ENCODE data around the gene RNU6-1. TPM values are rescaled to one million over a fixed set of nuclear protein-coding genes. Genes with fewer than 3 reads are reported as not detected.

Gene RNU6-1
- total RNA-seq, 2 donors from 2014 or later = not detected

DNA sequence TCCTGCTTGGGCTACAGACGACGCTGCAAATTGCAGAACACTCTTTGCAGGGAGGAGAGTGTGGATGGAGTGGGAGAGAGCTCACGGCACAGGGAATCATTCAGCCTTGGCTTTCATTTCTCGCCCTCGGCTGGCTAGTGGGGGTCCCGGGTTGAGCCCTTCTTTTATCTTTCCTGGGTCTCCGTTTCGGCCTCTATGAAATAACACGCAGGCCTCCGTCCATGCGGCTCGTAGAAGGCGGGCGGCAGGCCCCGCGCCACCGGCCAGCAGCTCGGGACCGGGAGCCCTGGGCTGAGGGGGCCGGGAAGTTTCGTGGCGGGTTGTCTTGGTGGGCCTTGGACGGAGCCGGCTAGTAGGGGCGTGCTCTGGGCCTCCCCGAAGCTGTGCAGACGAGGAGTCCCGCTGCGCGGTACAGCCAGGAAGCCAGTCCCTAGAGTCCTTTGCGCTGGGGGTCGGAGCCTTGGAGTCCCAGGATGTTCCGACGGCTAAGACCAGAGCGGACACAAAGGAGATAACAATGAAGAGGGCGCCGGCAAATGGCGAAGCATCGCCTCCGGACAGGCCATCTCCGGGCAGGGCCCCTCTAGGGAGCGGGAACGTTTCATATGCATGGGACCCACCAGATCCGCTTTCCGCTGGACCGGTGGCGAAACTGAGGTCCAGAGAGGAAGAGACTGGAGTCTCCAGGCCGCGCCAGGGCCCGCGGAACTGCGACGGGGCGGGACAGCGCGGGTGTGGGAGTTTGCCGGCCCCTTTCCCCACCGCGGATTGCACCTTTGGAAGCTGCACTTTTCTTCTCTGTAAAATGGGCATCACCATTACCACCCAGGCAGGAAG, 4.3 kb downstream of the RNU6-1 start:
- Mint-ChIP-seq H3K27me3 (ENCODE audit: low read depth) (peaks cover 62% of the 10 kb centered on the region), H3K27ac (no peak overlapping the region), H3K4me1 (ENCODE audit: low read depth) (peaks cover 42% of the 10 kb centered on the region), H3K36me3 (ENCODE audit: insufficient read depth in 2 of 2) (peaks cover 0 to 3% of the 10 kb centered on the region in 2 donors), H3K4me3 (peak overlapping the region; percentile 61 to 84), H3K9me3 (no peaks in the 10 kb centered on the region)
- DNase-seq (peak in 1 of 2 donors; percentile 24), ATAC-seq (replicated peaks in 1 of 2) (no peak)

DNA sequence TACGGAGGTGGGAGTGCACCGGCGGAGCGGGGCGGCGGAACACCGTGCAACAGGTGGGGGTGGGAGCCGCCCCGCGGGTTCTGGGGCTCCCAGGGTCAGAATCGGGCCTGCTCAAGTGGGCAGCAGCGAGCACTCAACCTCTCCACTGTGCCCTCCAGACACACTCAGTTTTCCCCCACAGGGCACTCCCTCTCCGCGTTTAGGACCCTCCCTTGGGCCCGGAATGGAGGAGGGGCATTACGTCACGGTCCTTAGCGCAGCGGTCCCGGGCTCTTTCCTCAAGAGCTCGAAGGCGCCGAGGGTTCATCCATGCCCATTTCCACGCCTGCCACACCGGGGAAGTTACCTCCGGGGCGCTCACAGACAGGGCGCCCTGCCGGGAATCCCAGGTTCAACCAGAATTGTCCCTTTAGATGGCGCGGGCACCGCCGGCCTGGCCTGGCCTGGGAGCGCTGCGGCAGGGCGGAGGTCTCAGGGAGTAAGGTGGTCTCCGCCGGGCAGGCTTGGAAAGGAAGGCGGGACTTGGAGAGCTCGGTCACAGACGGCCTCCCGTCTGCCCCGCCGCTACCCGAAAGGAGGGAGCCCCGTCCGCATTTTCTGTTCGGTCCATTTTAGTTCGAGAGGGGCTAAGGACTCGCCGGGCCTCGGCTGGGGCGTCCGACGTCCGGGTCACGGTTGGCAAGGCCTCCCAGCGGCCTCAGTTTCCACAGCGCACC, 5.1 kb downstream of the RNU6-1 start:
- DNase-seq (peak in 1 of 2 donors; percentile 14), ATAC-seq (replicated peaks in 1 of 2) (peak in 1 of 2 donors; percentile 2)
- Mint-ChIP-seq H3K4me1 (ENCODE audit: low read depth) (peaks cover 39% of the 10 kb centered on the region), H3K27me3 (ENCODE audit: low read depth) (peaks cover 67% of the 10 kb centered on the region), H3K9me3 (no peaks in the 10 kb centered on the region), H3K4me3 (peak overlapping the region; percentile 61 to 84), H3K27ac (no peak overlapping the region), H3K36me3 (ENCODE audit: insufficient read depth in 2 of 2) (no peaks in the 10 kb centered on the region)

DNA sequence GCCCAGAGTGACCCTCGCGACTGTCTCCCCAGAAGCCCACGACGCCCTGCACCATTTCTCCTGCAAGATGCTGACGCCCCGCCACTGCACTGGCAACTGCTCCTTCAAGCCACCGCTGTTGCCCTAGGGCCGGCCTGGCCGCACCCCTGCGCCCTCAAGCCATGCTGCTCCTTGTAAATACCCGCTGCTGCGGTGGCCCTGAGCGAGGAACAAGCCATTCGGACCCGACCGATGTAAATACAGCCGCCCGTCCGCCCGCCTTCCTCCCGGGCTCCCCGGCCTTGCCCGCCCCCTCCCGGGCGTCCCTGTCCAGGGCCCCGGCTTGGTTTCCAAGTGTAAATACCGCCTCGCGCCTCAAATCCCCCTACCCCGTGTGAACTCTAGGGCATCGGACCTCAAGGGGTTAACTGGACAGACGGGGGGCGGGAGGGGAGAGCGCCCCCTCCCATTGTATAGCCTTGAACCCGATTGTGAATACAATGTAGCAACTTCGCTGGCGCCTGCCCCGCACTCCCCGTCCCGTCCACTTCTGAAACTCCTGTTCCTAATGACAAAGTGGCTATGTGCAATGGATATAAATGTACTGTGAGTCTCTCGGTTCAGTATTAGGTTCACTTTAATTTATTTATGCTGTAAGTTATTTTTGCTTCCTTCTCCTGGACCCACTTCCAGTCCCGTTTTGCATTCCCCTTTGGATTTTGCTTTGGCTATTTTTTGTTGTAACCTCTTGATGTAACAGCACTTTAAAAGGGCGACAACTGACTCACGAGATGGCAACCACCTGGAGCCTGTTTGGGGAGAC, 5.9 kb downstream of the RNU6-1 start:
- DNase-seq = peak in 1 of 2 donors; percentile 66
- Mint-ChIP-seq H3K9me3 (no peaks in the 10 kb centered on the region), H3K4me1 (ENCODE audit: low read depth) (peaks cover 36% of the 10 kb centered on the region), H3K27me3 (ENCODE audit: low read depth) (peaks cover 75% of the 10 kb centered on the region), H3K4me3 (peak overlapping the region; percentile 61 to 82), H3K36me3 (ENCODE audit: insufficient read depth in 2 of 2) (no peaks in the 10 kb centered on the region), H3K27ac (peak overlapping the region; percentile 27)
- ATAC-seq (replicated peaks in 1 of 2) = peak; percentile 58 to 61

DNA sequence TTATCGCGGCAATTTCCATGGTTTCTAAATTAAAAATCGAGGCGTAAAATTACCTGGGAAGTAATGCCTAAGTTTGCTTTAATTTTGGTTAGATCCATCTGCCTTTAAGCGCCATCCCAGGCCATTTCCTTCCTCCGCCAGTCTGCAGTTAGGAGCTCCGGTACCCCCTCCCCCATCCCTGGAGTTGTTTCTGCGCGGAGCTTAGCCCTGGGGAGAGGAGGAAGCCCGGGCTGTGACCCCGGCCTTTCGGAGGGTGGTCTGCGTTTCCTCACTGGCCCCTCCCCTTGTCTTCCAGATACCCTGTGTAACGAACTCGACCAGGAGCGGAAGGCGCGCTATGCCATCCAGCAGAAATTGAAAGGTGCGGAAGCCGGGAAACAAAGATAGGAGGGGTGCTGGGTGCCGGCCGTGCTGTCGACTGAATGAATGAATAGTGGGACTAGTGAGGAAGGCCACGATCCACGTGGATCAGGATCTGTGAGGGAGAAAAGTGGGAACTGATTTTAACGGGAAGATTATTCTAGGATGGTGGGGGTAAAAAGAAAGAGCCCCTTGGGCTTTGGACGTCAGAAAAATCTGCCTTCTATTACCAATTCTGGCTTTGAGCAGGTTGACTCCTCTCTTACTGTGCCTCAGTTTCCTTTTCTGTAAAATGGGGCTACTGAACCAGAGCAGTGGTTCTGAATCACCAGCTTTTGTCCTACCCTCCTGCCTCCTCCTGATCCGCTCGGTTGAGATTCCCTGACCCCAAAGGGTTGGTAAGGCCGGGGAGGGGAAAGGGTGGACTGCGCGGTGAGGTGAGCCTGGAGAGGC, 6.7 kb downstream of the RNU6-1 start:
- Mint-ChIP-seq H3K27me3 (ENCODE audit: low read depth) (peaks cover 81% of the 10 kb centered on the region), H3K4me3 (peak overlapping the region; percentile 61 to 82), H3K4me1 (ENCODE audit: low read depth) (peaks cover 33% of the 10 kb centered on the region), H3K36me3 (ENCODE audit: insufficient read depth in 2 of 2) (no peaks in the 10 kb centered on the region), H3K27ac (no peak overlapping the region), H3K9me3 (no peaks in the 10 kb centered on the region)
- ATAC-seq (replicated peaks in 1 of 2) = no peak
- DNase-seq = peak in 1 of 2 donors; percentile 8

DNA sequence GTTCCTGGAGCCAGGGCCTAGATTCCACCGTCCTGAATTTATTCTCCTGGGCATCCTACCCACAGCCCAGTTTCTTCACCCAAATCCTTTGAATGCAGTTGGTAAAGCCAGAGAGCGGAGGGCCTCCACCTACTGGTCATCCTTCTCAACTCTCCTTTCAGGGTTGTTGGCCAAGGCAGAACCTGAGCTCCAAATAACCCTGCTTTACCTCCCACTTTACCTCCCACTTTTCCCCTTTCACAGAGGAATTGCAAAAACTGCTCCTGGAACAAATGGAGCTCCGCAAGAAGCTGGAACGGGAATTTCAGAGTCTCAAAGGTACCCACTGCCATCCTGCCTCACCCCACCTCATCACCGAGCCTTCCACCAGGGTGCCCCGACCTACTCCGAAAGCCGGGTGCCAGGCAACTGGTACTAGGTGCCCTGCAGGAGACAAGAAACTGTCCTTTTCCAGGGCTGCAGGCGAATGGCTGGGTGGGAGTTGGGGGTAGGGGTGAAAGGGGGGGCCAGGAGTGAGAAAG, 7.8 kb downstream of the RNU6-1 start:
- Mint-ChIP-seq H3K27me3 (ENCODE audit: low read depth) (peaks cover 76% of the 10 kb centered on the region), H3K4me1 (ENCODE audit: low read depth) (peaks cover 35% of the 10 kb centered on the region), H3K4me3 (no peak overlapping the region), H3K36me3 (ENCODE audit: insufficient read depth in 2 of 2) (no peaks in the 10 kb centered on the region), H3K9me3 (no peaks in the 10 kb centered on the region), H3K27ac (no peak overlapping the region)
- DNase-seq (peak in 1 of 2 donors; percentile 7), ATAC-seq (replicated peaks in 1 of 2) (no peak)

DNA sequence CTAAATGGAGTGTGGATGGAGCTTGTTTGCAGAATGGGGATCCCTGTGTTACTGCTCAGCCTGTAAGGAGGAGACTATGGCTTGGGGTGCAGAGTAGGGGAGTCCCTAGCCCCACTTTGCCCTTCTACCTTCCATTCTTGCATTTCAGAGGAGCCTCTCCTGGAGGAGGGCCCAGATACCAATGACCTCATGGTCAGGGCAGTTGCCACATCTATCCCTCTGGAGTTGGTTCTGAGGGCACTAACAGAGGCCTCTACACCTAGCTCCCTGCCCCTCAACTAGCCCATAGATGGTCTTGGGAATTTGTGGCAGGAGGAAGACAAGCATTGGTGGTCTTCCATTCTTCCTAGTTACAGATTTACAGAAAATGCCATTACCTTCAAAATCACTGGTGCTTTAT, 8.5 kb downstream of the RNU6-1 start:
- DNase-seq = no peak
- Mint-ChIP-seq H3K4me3 (no peak overlapping the region), H3K27ac (no peak overlapping the region), H3K36me3 (ENCODE audit: insufficient read depth in 2 of 2) (no peaks in the 10 kb centered on the region), H3K4me1 (ENCODE audit: low read depth) (peaks cover 36% of the 10 kb centered on the region), H3K9me3 (no peaks in the 10 kb centered on the region), H3K27me3 (ENCODE audit: low read depth) (peaks cover 79% of the 10 kb centered on the region)
- ATAC-seq (replicated peaks in 1 of 2) = no peak

DNA sequence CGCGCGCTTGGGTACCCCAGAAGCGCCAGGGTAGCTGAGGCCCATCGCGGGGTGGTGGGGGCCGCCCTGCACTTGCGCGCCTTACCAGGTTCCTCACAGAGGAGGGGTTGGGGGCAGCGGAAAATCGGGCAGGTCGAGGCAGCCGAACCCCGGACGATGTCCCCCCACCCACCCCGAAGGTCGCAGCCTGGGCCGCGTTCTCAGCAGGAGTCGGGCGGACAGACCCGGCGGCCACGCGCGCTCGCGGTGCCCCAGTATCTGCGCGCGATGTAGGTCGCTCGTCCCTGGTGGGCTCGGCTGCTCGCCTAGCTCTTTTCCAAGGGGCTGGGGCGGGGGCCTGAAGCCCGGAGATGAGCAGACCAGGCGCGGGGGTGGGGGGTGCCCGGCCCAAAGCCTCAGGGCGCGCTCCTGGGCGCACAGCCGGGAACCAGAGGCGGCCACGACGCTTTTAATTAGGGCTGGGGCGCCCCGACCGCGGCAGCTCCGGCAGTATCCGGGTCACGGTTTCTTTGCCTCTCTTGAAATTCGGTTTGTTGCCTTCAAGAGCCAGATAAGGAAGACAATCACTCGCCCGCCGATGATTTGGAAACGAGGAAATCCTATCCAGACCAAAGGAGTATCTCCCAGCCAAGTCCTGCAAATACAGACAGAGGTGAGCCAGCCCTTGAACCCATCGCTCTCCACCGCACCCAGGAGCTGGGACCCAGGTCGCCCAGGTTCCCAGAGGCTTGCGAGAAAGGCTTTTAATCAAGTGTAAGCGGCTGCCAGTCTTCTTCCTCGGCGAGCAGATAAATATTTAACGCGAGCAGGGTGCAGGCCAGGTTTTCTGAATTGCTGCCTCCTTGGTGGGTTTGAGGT, 10.0 kb downstream of the RNU6-1 start:
- Mint-ChIP-seq H3K27me3 (ENCODE audit: low read depth) (peaks cover 81% of the 10 kb centered on the region), H3K36me3 (ENCODE audit: insufficient read depth in 2 of 2) (no peaks in the 10 kb centered on the region), H3K4me3 (peak overlapping the region; percentile 58 to 77), H3K27ac (no peak overlapping the region), H3K9me3 (no peaks in the 10 kb centered on the region), H3K4me1 (ENCODE audit: low read depth) (peaks cover 38% of the 10 kb centered on the region)
- no peak for ATAC-seq (replicated peaks in 1 of 2)
- DNase-seq = no peak

DNA sequence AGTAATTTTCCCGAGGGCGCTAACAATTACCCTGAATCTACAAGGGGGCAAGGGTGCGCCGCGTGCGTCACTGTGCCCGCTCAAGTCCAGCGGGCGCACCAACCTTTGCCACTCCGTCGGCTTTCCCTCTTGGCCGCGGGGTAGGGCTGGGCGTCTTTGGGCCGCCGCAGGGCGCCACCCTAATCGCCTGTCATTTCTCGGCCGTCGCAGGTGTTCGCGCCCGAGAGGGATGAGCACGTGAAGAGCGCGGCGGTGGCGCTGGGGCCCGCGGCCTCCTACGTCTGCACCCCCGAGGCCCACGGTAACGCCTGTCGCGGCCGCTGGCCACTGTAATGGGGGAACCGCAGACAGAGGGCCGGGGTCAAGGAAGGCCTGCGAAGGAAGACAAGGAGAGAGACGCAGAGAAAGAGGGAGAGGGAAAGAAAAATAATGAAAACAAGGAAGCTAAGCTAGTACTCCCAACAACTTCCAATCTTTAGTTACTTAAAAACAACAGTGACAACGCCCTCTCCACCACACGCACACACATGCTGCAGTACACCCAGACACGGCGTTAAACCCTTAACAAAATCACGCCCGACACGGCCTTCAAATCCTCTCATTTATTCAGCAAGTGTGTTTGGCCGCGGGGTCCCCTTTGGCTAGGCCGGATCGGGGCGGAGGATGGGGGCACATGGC, 10.7 kb downstream of the RNU6-1 start:
- Mint-ChIP-seq H3K9me3 (no peaks in the 10 kb centered on the region), H3K4me1 (ENCODE audit: low read depth) (peaks cover 37% of the 10 kb centered on the region), H3K36me3 (ENCODE audit: insufficient read depth in 2 of 2) (no peaks in the 10 kb centered on the region), H3K4me3 (peak overlapping the region; percentile 58 to 77), H3K27ac (no peak overlapping the region), H3K27me3 (ENCODE audit: low read depth) (peaks cover 81% of the 10 kb centered on the region)
- DNase-seq (peak in 1 of 2 donors; percentile 6), ATAC-seq (replicated peaks in 1 of 2) (no peak)

DNA sequence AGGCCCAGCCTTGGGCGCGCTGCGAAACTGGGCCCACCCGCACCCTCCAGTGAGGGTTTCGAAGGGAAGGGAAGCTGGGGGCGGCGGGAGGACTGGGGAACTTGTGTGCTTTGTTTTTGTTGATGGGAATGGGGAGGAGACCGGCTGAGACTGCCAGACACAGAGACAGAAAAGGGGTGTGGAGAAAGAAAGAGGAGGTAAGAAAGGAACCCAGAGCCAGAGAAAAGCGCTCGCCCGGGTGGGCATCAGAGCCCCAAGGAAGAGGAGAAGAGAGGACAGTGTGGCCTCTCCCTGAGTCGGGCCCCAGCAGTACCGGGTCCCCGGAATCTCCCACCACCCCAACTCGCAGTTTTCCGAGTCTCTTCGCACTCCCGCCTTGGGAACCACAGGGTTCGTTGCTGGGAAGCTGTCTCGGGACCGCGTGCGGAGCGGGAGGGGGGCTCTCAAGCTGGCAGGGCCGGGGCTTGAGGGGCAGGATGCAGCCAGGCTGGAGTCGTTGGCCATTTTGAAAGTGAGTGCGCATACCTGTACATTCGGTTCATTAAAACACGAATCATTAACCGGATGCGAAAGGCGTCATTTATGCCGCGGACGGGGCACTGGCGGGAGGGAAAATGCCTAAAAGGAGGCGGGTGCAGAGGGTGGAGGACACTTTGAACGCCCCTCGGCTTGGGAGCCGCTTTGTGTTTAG, 11.4 kb downstream of the RNU6-1 start:
- Mint-ChIP-seq H3K4me3 (peak overlapping the region; percentile 58 to 77), H3K27ac (no peak overlapping the region), H3K36me3 (ENCODE audit: insufficient read depth in 2 of 2) (peaks cover 0 to 3% of the 10 kb centered on the region in 2 donors), H3K27me3 (ENCODE audit: low read depth) (peaks cover 81% of the 10 kb centered on the region), H3K9me3 (no peaks in the 10 kb centered on the region), H3K4me1 (ENCODE audit: low read depth) (peaks cover 37% of the 10 kb centered on the region)
- peak in 1 of 2 donors; percentile 4 for DNase-seq
- no peak for ATAC-seq (replicated peaks in 1 of 2)

DNA sequence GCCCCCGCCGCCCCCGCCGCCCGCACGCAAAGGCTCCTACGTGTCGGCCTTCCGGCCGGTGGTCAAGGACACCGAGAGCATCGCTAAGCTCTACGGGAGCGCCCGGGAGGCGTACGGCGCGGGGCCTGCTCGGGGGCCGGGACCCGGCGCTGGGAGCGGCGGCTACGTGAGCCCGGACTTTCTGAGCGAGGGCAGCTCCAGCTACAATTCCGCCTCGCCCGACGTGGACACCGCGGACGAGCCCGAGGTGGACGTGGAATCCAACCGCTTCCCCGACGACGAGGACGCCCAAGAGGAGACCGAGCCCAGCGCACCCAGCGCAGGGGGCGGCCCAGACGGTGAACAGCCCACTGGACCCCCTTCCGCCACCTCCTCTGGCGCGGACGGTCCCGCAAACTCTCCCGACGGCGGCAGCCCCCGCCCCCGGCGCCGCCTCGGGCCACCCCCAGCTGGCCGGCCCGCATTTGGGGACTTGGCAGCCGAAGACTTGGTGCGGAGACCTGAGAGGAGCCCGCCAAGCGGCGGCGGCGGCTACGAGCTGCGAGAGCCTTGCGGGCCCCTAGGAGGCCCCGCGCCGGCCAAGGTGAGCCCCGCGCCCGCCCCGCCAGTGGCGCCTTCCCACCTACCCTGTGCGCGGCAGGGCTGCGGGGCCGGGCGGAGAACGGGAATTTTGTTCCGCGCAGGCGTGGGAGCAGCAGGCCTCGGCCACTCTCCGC, 12.1 kb downstream of the RNU6-1 start:
- Mint-ChIP-seq H3K27me3 (ENCODE audit: low read depth) (peaks cover 78% of the 10 kb centered on the region), H3K36me3 (ENCODE audit: insufficient read depth in 2 of 2) (peaks cover 0 to 3% of the 10 kb centered on the region in 2 donors), H3K9me3 (no peaks in the 10 kb centered on the region), H3K4me1 (ENCODE audit: low read depth) (peaks cover 33% of the 10 kb centered on the region), H3K4me3 (peak overlapping the region; percentile 58 to 77), H3K27ac (no peak overlapping the region)
- ATAC-seq (replicated peaks in 1 of 2) = no peak
- DNase-seq = peak in 1 of 2 donors; percentile 6

Data from activated T-cell treated with anti-CD3 and anti-CD28 coated beads, Interleukin-2, amount 50 U/mL, for 72 hours (primary cell).